NCI-H1417 (cell line): ENCODE measurements around the gene MED16.
"Not testable (repeated sequence)": the region's sequence is repeated elsewhere in the genome, so short reads cannot be mapped to it uniquely, and the experiment has no call there.

ENCODE experiments used
- DNase-seq, 3 experiments: peaks; one replicate each; lab custom pipeline; 2025; lab: John Stamatoyannopoulos, UW

MED16 gene

DNA sequence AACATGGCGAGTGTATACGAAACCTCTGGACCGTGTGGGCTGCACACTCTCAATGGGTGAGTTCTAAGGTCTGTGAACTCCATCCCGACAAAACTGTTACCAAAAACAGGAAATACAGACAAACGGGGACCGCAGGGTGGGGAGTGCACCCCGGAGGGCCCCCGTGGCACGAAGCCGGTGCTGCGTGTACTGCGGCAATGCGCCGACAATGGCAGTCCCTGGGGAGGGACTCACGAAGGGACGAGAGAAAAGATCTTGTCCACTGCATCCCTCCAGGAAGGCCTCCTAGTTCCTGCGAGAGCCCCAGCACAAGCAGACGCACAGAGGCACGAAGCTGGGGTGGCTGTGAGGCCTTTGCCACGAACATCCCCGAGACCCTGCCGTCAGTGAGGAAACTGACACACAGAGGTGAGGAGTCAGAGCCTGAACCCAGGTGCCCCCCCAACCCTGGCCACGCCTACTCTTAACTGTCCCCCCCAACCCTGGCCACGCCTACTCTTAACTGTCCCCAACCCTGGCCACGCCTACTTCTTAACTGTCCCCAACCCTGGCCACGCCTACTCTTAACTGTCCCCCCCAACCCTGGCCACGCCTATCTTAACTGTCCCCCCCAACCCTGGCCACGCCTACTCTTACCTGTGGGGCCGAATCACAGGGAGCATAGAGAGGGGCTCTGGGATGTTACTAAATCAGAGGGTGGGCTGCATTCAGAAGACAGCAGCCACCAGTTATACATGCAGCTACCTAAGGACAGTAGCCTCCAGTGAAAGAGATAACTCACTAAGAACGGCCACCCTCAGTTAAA, 4.2 kb downstream of the MED16 start:
- no peak for DNase-seq

- DNase-seq: no peak
These were observed 5.4 kb downstream of the MED16 start for GRCh38 chr19:887599-887998.

DNA sequence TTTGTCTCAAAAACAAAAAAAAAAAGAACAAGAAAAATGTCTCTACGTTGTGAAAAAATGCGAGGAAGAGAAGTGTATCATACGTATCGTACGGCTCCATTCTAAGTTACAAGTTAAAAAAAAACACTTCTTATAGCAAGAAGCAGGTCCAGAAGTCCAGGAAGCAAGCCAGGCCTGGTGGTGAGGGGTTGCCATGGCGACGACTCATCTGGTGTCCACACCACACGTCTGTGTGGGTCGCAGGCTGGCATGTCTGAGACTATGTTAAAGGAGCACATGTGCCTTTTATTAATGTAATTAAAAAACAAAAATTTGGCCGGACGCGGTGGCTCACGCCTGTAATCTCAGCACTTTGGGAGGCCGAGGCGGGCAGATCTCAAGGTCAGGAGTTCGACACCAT, 5.9 kb downstream of the MED16 start:
- peak in 1 of 3 experiments; percentile 45 for DNase-seq

DNA sequence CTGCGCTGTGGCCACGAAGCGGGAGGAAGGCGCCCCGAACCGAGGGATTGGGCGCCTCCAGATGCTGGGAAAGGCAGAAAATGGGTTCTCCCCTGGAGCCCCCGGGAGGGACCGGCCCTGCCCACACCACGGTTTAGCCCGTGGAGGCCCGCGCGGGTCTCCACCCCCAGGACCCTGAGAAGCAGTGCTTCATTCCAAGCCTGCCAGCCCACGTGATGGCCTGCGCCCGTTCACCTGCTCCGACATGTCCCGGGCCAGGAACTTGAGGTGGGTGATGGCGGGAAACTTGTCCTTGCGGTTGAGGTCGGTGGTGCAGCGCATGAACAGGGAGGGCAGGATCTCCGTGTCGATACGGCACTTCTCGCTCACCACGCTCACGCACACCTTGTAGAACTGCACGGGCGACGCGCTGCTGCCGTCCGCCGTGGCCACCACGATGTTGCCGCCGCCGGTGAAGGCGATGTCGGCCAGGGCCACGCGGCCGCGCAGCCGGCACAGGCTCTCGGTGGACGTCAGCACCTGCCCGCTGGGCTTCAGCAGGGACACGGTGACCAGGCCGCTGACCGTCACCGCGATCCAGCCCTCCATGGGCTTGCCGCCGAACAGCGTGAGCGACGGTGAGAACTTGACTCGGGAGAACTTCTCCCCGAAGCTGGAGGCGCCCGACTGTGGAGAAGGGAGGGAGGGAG, 7.3 kb downstream of the MED16 start:
- no peak for DNase-seq

DNA sequence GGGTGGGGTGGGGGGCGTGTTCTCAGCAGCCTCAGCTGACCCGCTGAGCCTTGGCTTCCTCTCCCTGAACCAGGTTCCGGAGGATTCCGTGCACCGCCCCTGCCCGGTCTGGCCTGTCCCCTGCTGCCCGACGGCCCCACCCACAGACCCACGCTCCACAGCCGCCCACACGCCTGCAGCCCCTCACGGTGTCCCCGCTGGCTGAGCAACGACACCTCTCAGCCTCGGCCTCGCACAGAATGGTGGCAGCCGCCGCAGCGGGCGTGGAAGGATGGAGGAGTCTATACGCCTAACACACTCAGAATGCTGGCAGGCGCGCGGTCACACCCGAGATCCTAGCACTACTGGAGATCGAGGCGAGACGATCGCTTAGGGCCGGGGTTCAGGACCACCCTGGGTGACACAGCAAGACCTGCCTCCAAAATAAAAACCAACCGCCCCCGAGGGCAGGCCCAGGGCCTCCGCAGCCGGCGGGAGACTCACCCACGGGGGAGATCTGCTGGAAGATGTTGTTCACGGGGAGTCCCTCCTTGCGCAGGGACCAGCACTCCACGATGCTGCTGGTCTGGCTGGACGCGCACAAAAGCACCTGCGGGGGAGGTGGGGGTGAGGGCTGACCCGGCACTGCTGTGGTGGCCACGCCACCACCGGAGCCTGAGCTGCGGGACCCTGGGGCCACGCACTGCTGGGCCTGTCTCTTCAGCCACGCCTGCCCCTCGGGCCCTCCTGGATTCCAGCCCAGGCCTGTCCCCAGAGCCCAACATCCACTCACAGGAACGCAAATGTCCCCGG, 8.4 kb downstream of the MED16 start:
- DNase-seq: no peak

DNA sequence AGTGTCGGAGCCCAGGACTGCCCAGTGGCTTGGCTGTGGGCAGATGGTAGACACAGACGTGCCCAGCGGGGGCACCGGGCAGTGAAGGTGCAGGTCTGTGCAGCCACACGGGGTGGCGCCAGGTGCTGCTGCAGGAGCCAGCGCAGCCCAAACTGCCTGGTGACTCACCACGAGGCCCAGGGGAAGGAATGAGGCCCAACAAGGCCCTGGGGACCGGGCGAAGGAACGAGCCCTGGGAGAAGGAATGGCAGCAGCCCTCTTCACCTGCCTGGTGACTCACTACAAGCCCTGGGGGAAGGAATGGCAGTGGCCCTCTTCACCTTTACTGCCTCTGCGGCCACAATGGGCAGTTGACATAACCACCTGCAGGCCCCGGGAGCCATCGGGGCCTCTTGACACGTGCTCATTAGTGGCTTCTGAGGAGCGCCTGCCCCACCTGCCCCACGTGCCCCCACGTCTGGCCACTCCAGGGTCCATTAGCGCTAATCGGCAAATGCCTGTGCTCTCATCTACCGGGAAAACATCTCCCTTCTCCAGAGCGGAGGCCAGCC, 9.3 kb downstream of the MED16 start:
- DNase-seq: peak in 2 of 3 experiments; percentile 96 to 99

DNA sequence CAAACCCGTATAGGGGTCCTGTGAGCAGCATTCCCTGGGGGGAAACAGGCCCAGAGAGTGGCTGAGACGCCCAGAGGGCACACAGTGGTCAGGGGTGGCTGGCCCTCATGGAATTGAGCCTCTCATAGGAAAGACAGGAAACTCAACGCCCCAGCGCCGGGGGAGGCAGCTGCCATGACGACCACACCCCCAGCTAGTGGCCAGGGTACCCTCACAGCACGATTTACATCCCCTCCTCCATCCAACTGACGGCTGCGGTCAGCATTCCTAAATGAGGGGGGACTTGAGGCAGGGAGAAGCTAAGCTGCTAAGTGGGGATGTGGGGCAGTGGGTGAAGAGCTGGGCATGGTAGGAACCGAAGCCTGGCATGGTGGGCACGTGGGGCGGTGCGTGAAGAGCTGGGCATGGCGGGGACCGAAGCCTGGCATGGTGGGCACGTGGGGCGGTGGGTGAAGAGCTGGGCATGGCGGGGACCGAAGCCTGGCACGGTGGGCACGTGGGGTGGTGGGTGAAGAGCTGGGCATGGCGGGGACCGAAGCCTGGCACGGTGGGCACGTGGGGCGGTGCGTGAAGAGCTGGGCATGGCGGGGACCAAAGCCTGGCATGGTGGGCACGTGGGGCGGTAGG, 10.0 kb downstream of the MED16 start:
- no peak for DNase-seq

GRCh38 chr19:881385-882071, 11.5 kb downstream of the MED16 start:
- no peak for DNase-seq

- DNase-seq: no peak
These were observed 13.1 kb downstream of the MED16 start for GRCh38 chr19:879711-880438.

DNA sequence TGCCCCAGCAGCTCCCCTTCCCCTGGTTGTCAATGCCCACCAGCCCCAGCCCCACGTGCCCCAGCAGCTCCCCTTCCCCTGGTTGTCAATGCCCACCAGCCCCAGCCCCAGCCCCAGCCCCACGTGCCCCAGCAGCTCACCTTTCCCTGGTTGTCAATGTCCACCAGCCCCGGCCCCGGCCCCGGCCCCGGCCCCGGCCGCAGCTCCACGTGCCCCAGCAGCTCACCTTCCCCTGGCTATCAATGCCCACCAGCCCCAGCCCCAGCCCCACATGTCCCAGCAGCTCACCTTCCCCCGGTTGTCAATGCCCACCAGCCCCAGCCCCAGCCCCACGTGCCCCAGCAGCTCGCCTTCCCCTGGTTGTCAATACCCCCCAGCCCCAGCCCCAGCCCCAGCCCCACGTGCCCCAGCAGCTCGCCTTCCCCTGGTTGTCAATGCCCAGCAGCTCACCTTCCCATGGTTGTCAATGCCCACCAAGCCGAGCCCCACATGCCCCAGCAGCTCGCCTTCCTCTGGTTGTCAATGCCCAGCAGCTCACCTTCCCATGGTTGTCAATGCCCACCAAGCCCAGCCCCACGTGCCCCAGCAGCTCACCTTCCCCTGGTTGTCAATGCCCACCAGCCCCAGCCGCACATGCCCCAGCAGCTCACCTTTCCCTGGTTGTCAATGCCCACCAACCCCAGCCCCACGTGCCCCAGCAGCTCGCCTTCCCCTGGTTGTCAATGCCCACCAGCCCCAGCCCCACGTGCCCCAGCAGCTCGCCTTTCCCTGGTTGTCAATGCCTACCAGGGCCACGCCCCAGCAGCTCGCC, 14.0 kb downstream of the MED16 start:
- DNase-seq: not testable (repeated sequence)

- DNase-seq: not testable (repeated sequence)
These were observed 14.9 kb downstream of the MED16 start for GRCh38 chr19:877992-878660.

- DNase-seq: peak in 1 of 3 experiments; percentile 56
These were observed 16.1 kb downstream of the MED16 start for GRCh38 chr19:876780-877314.

DNA sequence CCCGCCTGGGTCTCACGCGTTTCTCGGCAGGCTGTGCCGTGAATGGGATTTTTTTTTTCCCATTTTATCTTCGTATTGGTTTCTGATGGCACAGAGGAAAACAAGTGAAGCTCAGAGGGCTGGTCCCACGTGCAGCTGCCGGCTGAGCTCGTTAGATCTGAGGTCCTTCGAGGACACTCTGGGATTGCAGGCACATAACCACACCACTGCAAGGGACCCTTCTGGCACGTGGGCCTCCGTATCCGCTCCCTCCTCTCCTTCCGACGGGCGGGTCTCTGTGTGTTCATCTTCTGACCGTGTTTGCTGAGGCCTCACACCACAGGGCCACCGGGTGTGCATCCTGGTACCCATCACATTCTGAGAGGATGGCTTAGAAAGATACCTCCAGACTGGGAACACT, 16.9 kb downstream of the MED16 start:
- DNase-seq: no peak

DNA sequence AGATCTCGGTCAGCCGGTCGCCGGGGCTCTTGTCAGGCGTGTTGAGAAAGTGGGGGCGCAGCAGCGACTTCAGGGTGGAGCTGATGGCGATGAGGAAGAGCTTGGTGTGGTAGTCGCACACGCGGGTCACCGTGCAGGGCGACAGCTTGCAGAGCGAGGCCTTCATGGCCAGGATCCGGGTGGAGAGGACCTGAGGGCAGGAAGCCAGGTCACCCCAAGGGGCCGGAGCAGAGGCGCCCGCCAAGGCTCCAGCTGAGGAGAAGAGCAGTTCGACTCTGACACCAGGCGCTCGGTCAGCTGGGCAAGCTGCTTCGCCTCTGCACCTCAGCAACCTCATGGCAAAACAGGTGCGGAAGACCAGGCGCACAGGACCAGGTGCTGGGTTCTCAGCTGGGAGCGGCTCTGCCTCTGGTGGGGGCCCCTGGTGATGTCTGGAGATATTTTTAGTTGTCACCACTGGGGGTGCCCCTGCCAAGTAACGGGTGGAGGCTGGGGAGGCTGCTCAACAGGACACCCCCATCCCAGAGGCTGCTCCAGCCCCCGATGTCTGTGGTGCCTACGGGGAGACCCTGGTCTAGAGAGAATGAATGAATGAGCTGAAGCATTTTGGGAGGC, 17.6 kb downstream of the MED16 start:
- no peak for DNase-seq

DNA sequence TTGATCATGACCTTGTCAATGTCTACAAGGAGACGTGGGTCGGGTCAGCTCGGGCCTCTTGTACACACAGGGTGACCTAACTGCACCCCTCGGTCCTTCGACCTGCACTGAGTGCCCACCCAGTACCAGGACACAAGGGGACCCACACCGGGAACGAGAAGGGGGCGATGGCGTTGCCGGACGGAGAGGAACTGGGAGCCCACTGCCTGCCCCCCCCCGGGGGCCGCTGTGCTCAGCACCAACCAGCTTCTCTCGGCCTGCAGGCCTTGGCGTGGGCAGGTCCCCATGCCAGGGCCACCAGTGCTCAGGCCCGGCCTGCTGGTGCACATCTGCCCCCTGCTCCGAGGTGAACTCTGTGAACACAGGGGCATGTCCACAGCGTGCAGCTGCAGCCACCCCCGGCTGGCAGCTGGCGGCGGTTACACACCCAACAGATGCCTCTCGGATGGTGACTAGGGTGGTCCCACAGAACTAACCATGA, 19.4 kb downstream of the MED16 start:
- DNase-seq: no peak

DNA sequence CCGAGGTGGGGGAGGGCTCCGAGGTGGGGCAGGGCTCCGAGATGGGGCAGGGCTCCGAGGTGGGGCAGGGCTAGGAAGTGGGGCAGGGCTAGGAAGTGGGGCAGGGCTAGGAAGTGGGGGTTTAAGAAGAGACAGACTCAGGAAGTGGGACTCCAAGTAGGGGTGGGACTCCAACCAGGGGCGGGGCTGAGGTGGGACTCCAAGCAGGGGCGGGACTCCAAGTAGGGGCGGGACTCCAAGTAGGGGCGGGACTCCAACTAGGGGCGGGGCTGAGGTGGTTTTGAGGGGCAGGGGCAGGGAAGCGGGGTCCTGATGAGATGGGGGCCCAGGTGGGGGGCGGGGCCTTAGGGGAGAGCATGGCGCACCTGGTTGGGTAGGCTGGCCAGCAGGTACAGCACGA, 19.9 kb downstream of the MED16 start:
- no peak for DNase-seq

- peak in 1 of 3 experiments; percentile 35 for DNase-seq
These were observed 20.6 kb downstream of the MED16 start for GRCh38 chr19:872266-872951.
